ENCODE results near the gene CCDC188. TPM values are rescaled to one million over a fixed set of nuclear protein-coding genes. Genes with fewer than 3 reads are reported as not detected.

The CCDC188 gene
- total and polyA plus RNA-seq, 12 donors = 0.30 to 19.0 (median 0.77) TPM; not detected in 2

- WGBS, 4 donors = 86 to 94% (median 89%) methylated on average over 4 of the region's 4 CpGs
- Histone ChIP-seq H3K27me3 (no peaks in the 10 kb centered on the region), H3K36me3 (replicated peaks in 1 of 2) (no peaks in the 10 kb centered on the region), H3K4me3 (no peak overlapping the region), H3K9me3 (replicated peaks in 1 of 3) (no peaks in the 10 kb centered on the region), H3K4me1 (replicated peaks in 1 of 2) (no peaks in the 10 kb centered on the region), H3K27ac (no peak overlapping the region)
- intact Hi-C loops (cut with DNase I) = no loop called here
- no peak for DNase-seq
- TF ChIP-seq CTCF (IDR thresholded peaks at IDR 0.05) (no peak), POLR2A (IDR thresholded peaks at IDR 0.05) (no peak)
These were observed 377 bp upstream of the CCDC188 start for GRCh38 chr22:20151276-20151588.

GRCh38 chr22:20149257-20150250, 1.3 kb downstream of the CCDC188 start:
- Histone ChIP-seq H3K27ac (no peak overlapping the region), H3K36me3 (replicated peaks in 1 of 2) (no peaks in the 10 kb centered on the region), H3K4me1 (replicated peaks in 1 of 2) (no peaks in the 10 kb centered on the region), H3K9me3 (replicated peaks in 1 of 3) (no peaks in the 10 kb centered on the region), H3K4me3 (no peak overlapping the region), H3K27me3 (no peaks in the 10 kb centered on the region)
- TF ChIP-seq POLR2A (IDR thresholded peaks at IDR 0.05) (no peak), CTCF (IDR thresholded peaks at IDR 0.05) (no peak)
- intact Hi-C loops (cut with DNase I) = no loop called here
- 69 to 74% (median 70%) methylated on average over 2 to 32 of the region's 32 CpGs for WGBS, 4 donors
- no peak for DNase-seq

GRCh38 chr22:20148414-20148813, 2.4 kb downstream of the CCDC188 start:
- no peaks in the 10 kb centered on the region for H3K4me1 ChIP-seq (replicated peaks in 1 of 2)
- H3K9me3 ChIP-seq (replicated peaks in 1 of 3) = no peaks in the 10 kb centered on the region
- H3K4me3 ChIP-seq = no peak overlapping the region
- no peak for TF ChIP-seq POLR2A (IDR thresholded peaks at IDR 0.05)
- TF ChIP-seq CTCF (IDR thresholded peaks at IDR 0.05) = no peak
- WGBS, 4 donors = 76 to 82% (median 79%) methylated on average over 3 to 18 of the region's 18 CpGs
- intact Hi-C loops (cut with DNase I) = no loop called here
- no peak overlapping the region for H3K27ac ChIP-seq
- no peaks in the 10 kb centered on the region for H3K27me3 ChIP-seq
- H3K36me3 ChIP-seq (replicated peaks in 1 of 2) = no peaks in the 10 kb centered on the region
- DNase-seq = no peak

GRCh38 chr22:20147237-20147988, 3.4 kb downstream of the CCDC188 start:
- no peak overlapping the region for H3K4me3 ChIP-seq
- H3K9me3 ChIP-seq (replicated peaks in 1 of 3) = no peaks in the 10 kb centered on the region
- intact Hi-C loops (cut with DNase I) = no loop called here
- WGBS, 4 donors = 73 to 89% (median 75%) methylated on average over 8 to 14 of the region's 14 CpGs
- no peaks in the 10 kb centered on the region for H3K27me3 ChIP-seq
- no peaks in the 10 kb centered on the region for H3K36me3 ChIP-seq (replicated peaks in 1 of 2)
- H3K4me1 ChIP-seq (replicated peaks in 1 of 2) = no peaks in the 10 kb centered on the region
- H3K27ac ChIP-seq = no peak overlapping the region
- DNase-seq = no peak
- TF ChIP-seq CTCF (IDR thresholded peaks at IDR 0.05) (no peak), POLR2A (IDR thresholded peaks at IDR 0.05) (no peak)

Data from adrenal gland (tissue), 12 donors.